Esophagus squamous epithelium (tissue), 4 donors: ENCODE measurements around the gene ST7.

Experiments
- CTCF ChIP-seq, 6 experiments: fragments of 450-650 bp in 4 of 6; fragments of 200-600 bp in 2 of 6; sonication (generic) in 2 of 6; IDR thresholded peaks; one replicate each; pipeline ENCODE4 v1.5.1; 2016 to 2019; ENCODE audit warnings: antibody characterized with exemption in 6 of 6, mild to moderate bottlenecking in 4 of 6, moderate library complexity in 4 of 6
- POLR2A ChIP-seq, 4 donors: fragments of 450-650 bp; IDR thresholded peaks; one replicate each; pipeline ENCODE4 v1.6.1; 2017; ENCODE audit warnings: antibody characterized with exemption in 4 of 4, mild to moderate bottlenecking in 4 of 4, moderate library complexity in 3 of 4

DNA sequence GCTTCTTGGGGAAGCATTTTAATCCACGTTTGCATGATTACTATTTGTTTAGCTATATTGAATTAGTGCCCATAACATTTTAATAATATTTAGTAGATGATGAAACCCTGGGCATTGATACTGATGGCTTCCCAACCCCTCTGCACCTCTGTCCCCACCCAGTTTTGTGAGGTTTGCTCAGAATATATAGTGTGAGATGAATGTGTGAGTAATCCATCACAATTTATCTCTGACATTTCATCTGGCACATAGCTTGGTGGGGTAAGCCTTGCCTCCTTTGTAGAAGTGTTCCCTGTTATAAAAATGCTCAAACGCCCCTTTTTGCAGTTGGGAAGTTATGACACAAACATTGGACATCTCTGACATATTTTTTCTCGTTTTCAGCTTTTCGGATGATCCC is 265.4 kb downstream of the ST7 start:
- TF ChIP-seq POLR2A (IDR thresholded peaks at IDR 0.05) (no peak), CTCF (IDR thresholded peaks at IDR 0.05) (no peak)
